Endometrial microvascular endothelial cells (primary cell): ENCODE results near the gene KIAA1549. TPM values are rescaled to one million over a fixed set of nuclear protein-coding genes. Genes with fewer than 3 reads are reported as not detected.
"Not testable (repeated sequence)": the region's sequence is repeated elsewhere in the genome, so short reads cannot be mapped to it uniquely, and the experiment has no call there.

ENCODE experiments used
- in situ Hi-C: cut with HindIII; loops from 2 replicates; pipeline ENCODE4 v1.10.0; 2017; ENCODE audit warnings: low sequenced_read_pairs, low pct_unique_long_range_greater_than_20kb; ENCODE audit errors: inconsistent ontology term
- total RNA-seq: library from RNA; depleted of rRNA; stranded (reverse); fragments of >200 nt; gene quantifications from one replicate; pipeline ENCODE4 v1.2.3, GENCODE V29; 2015; ENCODE audit errors: inconsistent ontology term

The KIAA1549 gene
- total RNA-seq, 1 donor from 2014 or later, result 4.9 TPM

GRCh38 chr7:138843632-138844580 is 137.3 kb downstream of the KIAA1549 start:
- in situ Hi-C loops, result no loop called here

DNA sequence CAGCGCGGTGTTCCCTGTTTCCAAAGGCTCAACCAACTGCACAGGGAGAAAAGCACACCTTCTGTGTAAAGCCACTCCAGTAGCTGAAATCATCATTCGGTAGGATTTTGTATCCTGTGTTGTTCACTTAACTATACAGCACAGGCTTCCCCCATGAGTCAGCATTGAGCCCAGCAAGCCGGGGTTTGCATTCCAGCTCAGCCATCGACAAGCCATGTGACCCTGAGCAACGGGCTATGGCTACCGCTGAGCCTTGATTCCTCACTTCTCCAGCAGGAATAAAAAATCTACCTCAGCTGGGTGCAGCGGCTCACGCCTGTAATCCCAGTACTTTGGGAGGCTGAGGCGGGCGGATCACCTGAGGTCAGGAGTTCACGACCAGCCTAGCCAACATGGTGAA is 139.1 kb downstream of the KIAA1549 start:
- in situ Hi-C loops, result no loop called here

DNA sequence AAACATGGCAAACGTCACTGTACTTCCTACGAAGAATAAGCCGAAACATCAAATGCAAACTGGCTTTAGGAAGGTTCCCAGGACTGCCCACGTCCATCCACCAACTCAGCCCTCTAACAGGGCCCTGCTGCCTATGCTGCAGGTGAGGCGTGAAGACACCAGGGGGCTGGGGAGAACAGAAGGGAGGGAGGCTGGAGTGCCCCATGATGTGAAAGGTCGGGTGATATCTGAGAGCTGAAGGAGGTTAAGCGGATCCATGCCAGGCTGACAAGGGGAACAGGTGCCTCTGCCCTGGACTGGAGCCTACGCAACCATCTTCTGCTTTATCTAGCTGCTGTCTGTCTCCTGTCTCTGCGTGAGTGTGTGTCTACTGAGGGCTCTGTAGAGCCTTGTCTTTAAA is 143.0 kb downstream of the KIAA1549 start:
- in situ Hi-C loops, result no loop called here

- in situ Hi-C loops, result no loop called here
Measured at GRCh38 chr7:138837627-138838026, 143.6 kb downstream of the KIAA1549 start.

DNA sequence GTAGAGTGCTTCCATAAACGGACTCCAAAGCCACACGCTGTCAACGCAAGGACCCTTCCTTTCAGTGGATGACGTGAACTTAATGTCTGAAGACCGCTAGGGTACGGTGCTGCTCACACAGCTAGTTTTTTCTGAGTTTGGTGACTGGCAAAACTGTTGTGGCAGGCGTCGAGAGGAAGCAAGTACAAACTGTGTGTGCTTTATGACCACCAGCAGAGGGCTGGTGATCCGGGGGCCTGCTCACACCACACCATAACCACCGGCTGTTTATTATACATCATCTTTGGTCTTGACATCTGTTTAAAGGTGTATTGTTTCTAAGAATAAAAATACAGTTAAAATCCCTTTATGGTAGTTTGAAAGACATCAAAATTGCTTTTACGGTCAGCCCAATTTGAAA is 146.1 kb downstream of the KIAA1549 start:
- in situ Hi-C loops, result no loop called here

GRCh38 chr7:138834583-138834982 is 146.6 kb downstream of the KIAA1549 start:
- in situ Hi-C loops, result no loop called here

- in situ Hi-C loops, result no loop called here
Measured at GRCh38 chr7:138833596-138833995, 147.6 kb downstream of the KIAA1549 start.

DNA sequence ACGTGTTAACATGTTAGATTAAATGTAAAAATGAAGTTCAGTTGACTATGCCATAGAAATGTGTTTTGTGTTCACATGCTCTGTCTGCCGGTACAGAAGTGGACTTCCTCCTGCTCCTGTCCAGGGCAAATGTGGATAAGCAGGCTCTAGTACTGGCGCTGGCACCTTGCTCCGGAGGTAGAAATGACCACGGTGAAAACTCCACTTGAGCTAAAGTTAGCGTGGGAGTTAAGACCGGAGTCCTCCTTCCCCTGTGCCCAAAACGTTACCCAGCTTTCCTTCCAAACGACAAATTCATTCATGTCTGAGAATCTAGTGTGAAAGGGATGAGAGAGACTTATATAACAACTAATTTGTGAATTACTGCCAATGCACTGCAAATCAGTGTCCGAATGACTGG is 148.2 kb downstream of the KIAA1549 start:
- in situ Hi-C loops, result no loop called here

DNA sequence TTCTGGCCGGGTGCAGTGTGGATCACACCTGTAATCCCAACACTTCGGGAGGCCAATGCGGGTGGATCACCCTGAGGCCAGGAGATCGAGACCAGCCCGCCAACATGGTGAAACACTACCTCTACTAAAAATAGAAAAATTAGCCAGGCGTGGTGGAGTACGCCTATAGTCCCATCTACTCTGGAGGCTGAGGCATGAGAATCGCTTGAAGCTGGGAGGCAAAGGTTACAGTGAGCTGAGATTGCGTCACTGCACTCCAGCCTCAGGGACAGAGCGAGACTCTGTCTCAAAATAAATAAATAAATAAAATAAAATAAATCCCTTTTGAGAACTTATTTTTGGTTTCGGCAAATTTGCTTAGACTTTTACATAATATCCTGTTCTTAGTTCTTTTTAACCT is 151.9 kb downstream of the KIAA1549 start:
- in situ Hi-C loops, result no loop called here

DNA sequence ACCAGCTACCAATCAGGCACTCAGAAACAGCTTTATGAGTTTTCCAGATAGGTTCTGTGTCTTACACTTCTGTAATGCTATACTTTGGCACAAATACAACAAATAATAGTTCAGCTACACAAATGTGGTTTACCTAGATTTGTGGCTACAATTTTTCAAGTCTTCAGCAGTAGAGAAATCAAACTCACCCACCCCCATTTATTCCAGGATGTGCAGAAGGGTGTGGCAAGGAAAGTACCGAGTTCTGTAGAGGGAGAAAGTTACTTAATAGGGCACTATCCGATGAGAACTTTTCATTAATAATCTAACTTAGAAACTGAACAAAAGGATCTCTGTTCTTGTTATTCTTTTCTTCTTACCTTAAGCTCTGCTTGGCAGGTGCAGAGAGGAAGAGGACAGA is 152.9 kb downstream of the KIAA1549 start:
- in situ Hi-C loops, result no loop called here

DNA sequence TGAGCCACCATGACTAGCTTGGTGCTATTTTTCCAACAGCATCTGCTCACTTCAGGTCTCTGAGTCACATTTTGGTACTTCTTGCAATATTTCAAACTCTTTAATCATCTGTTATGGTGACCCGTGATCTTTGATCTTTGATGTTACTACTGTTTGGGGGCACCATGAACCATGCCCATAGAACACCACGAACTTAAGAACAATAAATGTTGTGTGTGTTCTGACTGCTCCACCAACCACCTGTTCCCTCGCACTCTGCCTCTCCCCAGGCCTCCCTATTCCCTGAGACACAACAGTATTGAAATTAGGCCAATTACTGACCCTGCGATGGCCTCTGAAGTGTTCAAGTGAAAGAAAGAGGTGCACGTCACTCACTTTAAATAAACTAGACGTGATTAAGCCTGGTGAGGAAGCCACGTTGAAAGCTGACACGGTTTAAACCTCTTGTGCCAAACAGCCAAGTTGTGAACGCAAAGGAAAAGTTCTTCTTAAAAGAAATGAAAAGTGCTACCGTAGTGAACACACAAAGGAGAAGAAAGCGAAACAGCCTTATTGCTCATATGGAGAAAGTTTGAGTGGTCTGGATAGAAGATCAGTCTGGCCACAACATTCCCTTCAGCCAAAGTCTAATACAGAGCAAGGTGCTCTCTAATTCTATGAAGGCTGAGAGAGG is 156.0 kb downstream of the KIAA1549 start:
- in situ Hi-C loops, result no loop called here

DNA sequence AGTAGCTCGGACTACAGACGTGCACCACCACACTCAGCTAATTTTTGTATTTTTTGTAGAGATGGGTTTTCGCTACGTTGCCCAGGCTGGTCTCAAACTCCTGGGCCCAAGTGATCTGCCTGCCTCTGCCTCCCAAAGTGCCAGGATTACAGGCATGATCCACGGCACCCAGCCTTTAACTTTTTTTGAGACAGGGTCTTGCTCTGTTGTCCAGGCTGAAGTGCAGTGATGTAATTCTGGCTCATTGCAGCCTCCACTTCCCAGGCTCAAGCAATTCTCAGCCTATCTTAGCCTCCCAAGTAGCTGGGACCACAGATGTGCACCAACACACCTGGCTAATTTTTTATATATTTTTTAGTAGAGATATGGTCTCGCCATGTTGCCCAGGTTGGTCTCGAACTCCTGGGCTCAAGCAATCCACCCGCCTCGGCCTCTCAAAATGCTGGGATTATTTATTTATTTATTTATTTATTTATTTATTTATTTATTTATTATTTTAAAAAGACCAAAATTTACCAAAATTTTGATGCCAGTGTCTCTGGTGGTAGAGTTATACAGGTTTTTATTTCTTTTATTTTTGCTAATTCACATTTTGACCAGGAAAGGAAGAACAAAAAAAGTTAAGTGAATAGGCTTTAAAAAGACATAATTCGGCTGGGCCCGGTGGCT is 158.2 kb downstream of the KIAA1549 start:
- in situ Hi-C loops, result no loop called here

DNA sequence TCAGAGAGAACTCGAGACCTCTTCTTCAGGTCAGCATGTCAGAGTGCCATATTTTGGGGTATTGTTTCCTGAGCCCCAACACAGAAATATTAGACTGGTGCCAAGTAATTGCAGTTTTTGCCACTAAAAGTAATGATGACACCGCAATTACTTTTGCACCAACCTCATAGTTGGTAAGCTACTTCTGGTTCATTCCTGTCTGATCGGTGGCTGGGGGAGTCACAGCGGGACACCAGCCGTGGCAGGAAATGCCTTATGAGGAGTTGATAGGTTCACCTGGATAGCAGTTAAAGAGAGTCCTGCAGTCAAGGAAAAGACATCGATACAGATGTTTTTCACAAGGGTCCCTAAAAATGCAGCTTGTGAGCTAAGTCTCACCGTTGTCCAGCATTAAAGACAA is 159.3 kb downstream of the KIAA1549 start:
- in situ Hi-C loops, result no loop called here

GRCh38 chr7:138819625-138820024 is 161.6 kb downstream of the KIAA1549 start:
- in situ Hi-C loops, result no loop called here

GRCh38 chr7:138816650-138817049 is 164.5 kb downstream of the KIAA1549 start:
- in situ Hi-C loops, result no loop called here

DNA sequence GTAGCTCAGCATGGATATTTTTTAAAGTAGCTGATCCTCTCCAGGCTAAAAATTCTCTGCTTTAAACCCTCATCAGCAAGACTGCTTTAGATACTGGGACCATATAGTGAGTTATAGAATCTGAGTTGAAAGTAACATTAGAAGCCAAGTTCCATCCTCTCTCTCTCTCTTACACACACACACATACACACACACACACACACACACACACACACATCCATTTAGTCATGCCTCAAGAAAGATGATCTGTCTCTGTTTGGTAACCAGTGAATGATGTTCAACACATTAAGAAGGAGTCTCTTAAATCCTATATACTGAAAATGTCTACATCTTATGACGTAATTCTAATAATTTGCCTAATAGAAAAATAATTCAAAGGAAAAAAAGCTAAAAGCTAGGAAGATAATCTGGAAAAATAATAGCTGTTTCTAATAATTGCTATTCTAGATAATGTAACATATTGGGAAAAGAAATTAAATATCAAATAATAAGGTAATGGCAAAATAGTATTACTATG is 166.3 kb downstream of the KIAA1549 start:
- in situ Hi-C loops, result no loop called here

GRCh38 chr7:138813945-138814344 is 167.2 kb downstream of the KIAA1549 start:
- in situ Hi-C loops, result no loop called here

DNA sequence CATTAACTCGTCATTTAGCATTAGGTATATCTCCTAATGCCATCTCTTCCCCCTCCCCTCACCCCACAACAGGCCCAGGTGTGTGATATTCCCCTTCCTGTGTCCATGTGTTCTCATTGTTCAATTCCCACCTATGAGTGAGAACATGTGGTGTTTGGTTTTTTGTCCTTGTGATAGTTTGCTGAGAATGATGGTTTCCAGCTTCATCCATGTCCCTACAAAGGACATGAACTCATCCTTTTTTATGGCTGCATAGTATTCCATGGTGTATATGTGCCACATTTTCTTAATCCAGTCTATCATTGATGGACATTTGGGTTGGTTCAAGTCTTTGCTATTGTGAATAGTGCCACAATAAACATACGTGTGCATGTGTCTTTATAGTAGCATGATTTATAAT is 169.9 kb downstream of the KIAA1549 start:
- in situ Hi-C loops, result not testable (repeated sequence)

- in situ Hi-C loops, result no loop called here
Measured at GRCh38 chr7:138809346-138809745, 171.8 kb downstream of the KIAA1549 start.
